Trophoblast cell (in vitro differentiated cells and primary cell): Measurements from ENCODE around the gene ENTPD2.
A peak's percentile ranks its signal among the peaks of the same experiment; 100 is the strongest.

Experiments
- DNase-seq, 2 donors: peaks; one replicate each; pipeline ENCODE4 v3.0.0-alpha.2; 2016
- H2AFZ ChIP-seq: 2 replicates; pipeline ENCODE4 v1.6.1; 2013; ENCODE audit warnings: low read length, moderate library complexity, mild to moderate bottlenecking; ENCODE audit not compliant: insufficient read depth, poor library complexity
- H2AK5ac ChIP-seq: 2 replicates; pipeline ENCODE4 v1.6.1; 2013; ENCODE audit warnings: mild to moderate bottlenecking, low read length
- H2BK120ac ChIP-seq: 2 replicates; pipeline ENCODE4 v1.6.1; 2013; ENCODE audit warnings: low read length, mild to moderate bottlenecking, moderate library complexity; ENCODE audit not compliant: insufficient read depth, poor library complexity
- H2BK12ac ChIP-seq: 2 replicates; pipeline ENCODE4 v1.6.1; 2013; ENCODE audit warnings: mild to moderate bottlenecking, low read length, moderate library complexity
- H2BK5ac ChIP-seq: 2 replicates; pipeline ENCODE4 v1.6.1; 2013; ENCODE audit warnings: low read length, low read depth, moderate library complexity, mild to moderate bottlenecking; ENCODE audit not compliant: poor library complexity
- H3K14ac ChIP-seq: 2 replicates; pipeline ENCODE4 v1.6.1; 2013; ENCODE audit warnings: mild to moderate bottlenecking, low read length
- H3K18ac ChIP-seq: 2 replicates; pipeline ENCODE4 v1.6.1; 2013; ENCODE audit warnings: mild to moderate bottlenecking, low read length
- H3K23ac ChIP-seq: 2 replicates; pipeline ENCODE4 v1.6.1; 2013; ENCODE audit warnings: low read length
- H3K27ac ChIP-seq: 2 replicates; pipeline ENCODE4 v1.5.1; 2013; ENCODE audit warnings: low read depth, mild to moderate bottlenecking, inconsistent platforms, low read length, moderate library complexity
- H3K27me3 ChIP-seq: 2 replicates; pipeline ENCODE4 v1.6.1; 2013; ENCODE audit warnings: inconsistent platforms, mild to moderate bottlenecking, low read length, moderate library complexity; ENCODE audit not compliant: insufficient read depth
- H3K36me3 ChIP-seq, 2 experiments: 1 replicate in 1 of 2; 2 replicates in 1 of 2; pipeline ENCODE4 v1.6.1; 2013; ENCODE audit warnings: low read length in 2 of 2, mild to moderate bottlenecking in 2 of 2, moderate library complexity in 1 of 2; ENCODE audit not compliant: insufficient read depth in 2 of 2, control insufficient read depth in 1 of 2
- H3K4ac ChIP-seq: 2 replicates; pipeline ENCODE4 v1.6.1; 2013; ENCODE audit warnings: low read depth, mild to moderate bottlenecking, low read length, moderate library complexity
- H3K4me1 ChIP-seq, 2 experiments: 1 replicate in 1 of 2; 2 replicates in 1 of 2; pipeline ENCODE4 v1.6.1; 2013; ENCODE audit warnings: low read length in 2 of 2, mild to moderate bottlenecking in 2 of 2, moderate library complexity in 1 of 2; ENCODE audit not compliant: insufficient read depth in 2 of 2, control insufficient read depth in 1 of 2
- H3K4me2 ChIP-seq: 2 replicates; pipeline ENCODE4 v1.6.1; 2013; ENCODE audit warnings: inconsistent platforms, mild to moderate bottlenecking, low read length, moderate library complexity
- H3K4me3 ChIP-seq: 2 replicates; pipeline ENCODE4 v1.5.1; 2013; ENCODE audit warnings: mild to moderate bottlenecking, low read depth, low read length, inconsistent platforms
- H3K79me1 ChIP-seq: one replicate; pipeline ENCODE4 v1.6.1; 2013; ENCODE audit warnings: low read length
- H3K79me2 ChIP-seq: 2 replicates; pipeline ENCODE4 v1.6.1; 2013; ENCODE audit warnings: low read length, mild to moderate bottlenecking; ENCODE audit not compliant: control insufficient read depth, insufficient read depth, poor library complexity
- H3K9ac ChIP-seq: 2 replicates; pipeline ENCODE4 v1.6.1; 2013; ENCODE audit warnings: mild to moderate bottlenecking, low read length
- H3K9me3 ChIP-seq: 2 replicates; pipeline ENCODE4 v1.6.1; 2013; ENCODE audit warnings: low read depth, mild to moderate bottlenecking, control low read depth, inconsistent platforms, low read length; ENCODE audit not compliant: insufficient read depth
- H4K12ac ChIP-seq: 2 replicates; pipeline ENCODE4 v1.6.1; 2013; ENCODE audit warnings: low read depth, mild to moderate bottlenecking, low read length, moderate library complexity
- H4K8ac ChIP-seq: 2 replicates; pipeline ENCODE4 v1.6.1; 2013; ENCODE audit warnings: low read depth, mild to moderate bottlenecking, low read length, moderate library complexity
- H4K91ac ChIP-seq: one replicate; pipeline ENCODE4 v1.6.1; 2013; ENCODE audit warnings: low read depth, mild to moderate bottlenecking, low read length, moderate library complexity
- WGBS: extraction: QIAGEN DNeasy Blood & Tissue Kit; methylation state at CpG from one replicate; pipeline ENCODE4 v1.1.7; 2013; ENCODE audit warnings: missing lambda C conversion rate; ENCODE audit not compliant: insufficient read length, insufficient coverage; ENCODE audit errors: extremely low coverage; 5-methylcytosine and 5-hydroxymethylcytosine counted together

Gene ENTPD2

GRCh38 chr9:137019891-137020683 lies 33.8 kb downstream of the ENTPD2 start:
- no peaks in the 10 kb centered on the region for H3K79me1 ChIP-seq
- H2BK5ac ChIP-seq: no peak overlapping the region
- no peak overlapping the region for H3K4ac ChIP-seq
- no peak overlapping the region for H2BK120ac ChIP-seq
- no peak overlapping the region for H4K8ac ChIP-seq
- no peak for DNase-seq
- H3K9me3 ChIP-seq: peaks cover 21% of the 10 kb centered on the region
- WGBS: no CpG with 5 or more reads among the region's 34 CpGs
- H2AFZ ChIP-seq: no peak overlapping the region
- H2AK5ac ChIP-seq: no peak overlapping the region
- H3K27ac ChIP-seq: no peak overlapping the region
- no peak overlapping the region for H3K14ac ChIP-seq
- H3K23ac ChIP-seq: no peak overlapping the region
- H2BK12ac ChIP-seq: no peak overlapping the region
- no peaks in the 10 kb centered on the region for H3K79me2 ChIP-seq
- no peak overlapping the region for H3K4me2 ChIP-seq
- no peak overlapping the region for H4K91ac ChIP-seq
- no peaks in the 10 kb centered on the region for H3K27me3 ChIP-seq
- no peak overlapping the region for H4K12ac ChIP-seq
- H3K4me3 ChIP-seq: no peak overlapping the region
- H3K4me1 ChIP-seq: no peaks in the 10 kb centered on the region
- H3K18ac ChIP-seq: no peak overlapping the region
- no peak overlapping the region for H3K9ac ChIP-seq
- no peaks in the 10 kb centered on the region for H3K36me3 ChIP-seq

GRCh38 chr9:137018761-137019559 lies 34.9 kb downstream of the ENTPD2 start:
- no CpG with 5 or more reads among the region's 36 CpGs for WGBS
- Histone ChIP-seq H3K36me3 (no peaks in the 10 kb centered on the region), H3K9ac (no peak overlapping the region), H2AFZ (no peak overlapping the region), H2BK5ac (no peak overlapping the region), H3K18ac (no peak overlapping the region), H3K27me3 (no peaks in the 10 kb centered on the region), H3K9me3 (peaks cover 22% of the 10 kb centered on the region), H3K4me2 (no peak overlapping the region), H3K4me3 (no peak overlapping the region), H3K4ac (no peak overlapping the region), H4K91ac (no peak overlapping the region), H2BK12ac (no peak overlapping the region), H3K79me2 (no peaks in the 10 kb centered on the region), H4K8ac (no peak overlapping the region), H3K23ac (no peak overlapping the region), H2AK5ac (no peak overlapping the region), H3K79me1 (no peaks in the 10 kb centered on the region), H4K12ac (no peak overlapping the region), H3K14ac (no peak overlapping the region), H2BK120ac (no peak overlapping the region), H3K4me1 (no peaks in the 10 kb centered on the region), H3K27ac (no peak overlapping the region)
- no peak for DNase-seq

DNA sequence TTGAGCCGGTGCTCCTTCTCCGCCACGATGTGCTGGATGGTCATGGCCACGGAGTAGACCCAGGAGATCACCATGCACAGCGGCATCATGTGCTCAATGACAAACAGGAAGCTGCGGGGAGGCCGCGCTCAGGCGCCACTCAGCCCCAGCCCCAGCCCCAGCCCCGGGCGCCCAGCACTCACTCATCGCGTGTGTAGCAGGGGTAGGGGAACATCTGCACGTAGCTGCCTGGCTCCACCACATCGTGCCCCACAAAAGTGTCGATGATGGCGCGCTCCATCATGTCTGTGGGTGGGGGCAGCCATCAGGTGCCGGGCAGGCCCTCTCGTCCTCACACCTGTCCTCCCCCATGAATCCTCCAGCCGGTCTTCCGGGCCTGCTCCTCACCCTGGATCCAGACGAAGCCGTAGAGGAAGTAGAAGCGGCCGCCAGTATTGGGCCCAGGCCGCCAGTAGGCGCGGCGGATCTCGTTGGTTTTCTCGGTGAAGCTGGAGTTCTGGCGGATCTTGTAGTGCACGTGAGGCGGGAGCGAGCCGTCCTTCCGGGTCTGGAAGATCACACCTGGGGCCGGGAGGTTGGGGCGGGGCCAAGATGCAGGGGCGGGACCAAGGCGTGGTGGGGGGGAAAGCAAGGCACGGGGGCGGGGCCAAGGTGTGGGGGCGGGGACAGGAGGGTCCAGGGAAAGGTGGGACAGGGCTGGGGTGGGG lies 35.9 kb downstream of the ENTPD2 start:
- WGBS: no CpG with 5 or more reads among the region's 45 CpGs
- H2BK5ac ChIP-seq: no peak overlapping the region
- H4K8ac ChIP-seq: no peak overlapping the region
- no peak overlapping the region for H3K14ac ChIP-seq
- H3K9ac ChIP-seq: no peak overlapping the region
- H3K18ac ChIP-seq: no peak overlapping the region
- H3K9me3 ChIP-seq: peaks cover 24% of the 10 kb centered on the region
- DNase-seq: no peak
- H3K4ac ChIP-seq: no peak overlapping the region
- no peaks in the 10 kb centered on the region for H3K4me1 ChIP-seq
- H4K12ac ChIP-seq: no peak overlapping the region
- H2AFZ ChIP-seq: no peak overlapping the region
- no peak overlapping the region for H2BK12ac ChIP-seq
- no peak overlapping the region for H3K4me2 ChIP-seq
- H2BK120ac ChIP-seq: no peak overlapping the region
- H4K91ac ChIP-seq: no peak overlapping the region
- no peaks in the 10 kb centered on the region for H3K36me3 ChIP-seq
- H3K79me2 ChIP-seq: no peaks in the 10 kb centered on the region
- H3K79me1 ChIP-seq: no peaks in the 10 kb centered on the region
- no peak overlapping the region for H3K27ac ChIP-seq
- no peak overlapping the region for H3K4me3 ChIP-seq
- H2AK5ac ChIP-seq: no peak overlapping the region
- H3K27me3 ChIP-seq: no peaks in the 10 kb centered on the region
- no peak overlapping the region for H3K23ac ChIP-seq

DNA sequence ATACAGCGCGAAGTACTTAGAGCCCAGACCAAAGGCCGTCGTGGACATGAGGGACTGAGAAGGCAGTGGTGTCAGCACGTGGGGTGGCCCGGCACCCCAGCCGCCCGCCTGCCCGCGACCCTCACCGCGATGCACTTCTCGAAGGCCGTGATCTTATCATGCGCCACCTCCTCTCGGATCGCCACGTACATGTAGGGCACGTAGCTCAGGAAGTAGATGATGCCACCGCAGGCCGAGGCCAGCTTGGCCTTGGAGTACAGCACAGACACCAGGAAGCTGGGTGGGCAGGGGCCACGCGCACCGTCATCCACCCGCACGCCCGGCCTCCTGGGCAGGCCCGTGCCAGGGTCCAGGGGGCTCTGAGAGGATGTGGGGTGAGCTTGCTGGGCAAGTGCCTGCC lies 36.8 kb downstream of the ENTPD2 start:
- H2BK5ac ChIP-seq: no peak overlapping the region

More for the DNA sequence above, 36.8 kb downstream of the ENTPD2 start:
- H3K9ac ChIP-seq: no peak overlapping the region
- H4K91ac ChIP-seq: no peak overlapping the region
- H3K14ac ChIP-seq: no peak overlapping the region
- no peak overlapping the region for H4K12ac ChIP-seq
- no peaks in the 10 kb centered on the region for H3K4me1 ChIP-seq
- H2BK120ac ChIP-seq: no peak overlapping the region
- no peak overlapping the region for H3K4me2 ChIP-seq
- no peak overlapping the region for H2AFZ ChIP-seq
- H3K79me2 ChIP-seq: no peaks in the 10 kb centered on the region
- no peak overlapping the region for H2AK5ac ChIP-seq
- H3K9me3 ChIP-seq: peaks cover 27% of the 10 kb centered on the region
- no peaks in the 10 kb centered on the region for H3K36me3 ChIP-seq
- no peak overlapping the region for H3K23ac ChIP-seq
- no peak overlapping the region for H3K18ac ChIP-seq
- no peaks in the 10 kb centered on the region for H3K27me3 ChIP-seq
- H3K79me1 ChIP-seq: no peaks in the 10 kb centered on the region
- no peak overlapping the region for H3K4ac ChIP-seq
- WGBS: no CpG with 5 or more reads among the region's 28 CpGs
- H3K4me3 ChIP-seq: peak overlapping the region; percentile 27
- H3K27ac ChIP-seq: no peak overlapping the region
- H2BK12ac ChIP-seq: no peak overlapping the region
- no peak for DNase-seq
- H4K8ac ChIP-seq: no peak overlapping the region
